Kidney epithelial cell (primary cell): ENCODE results near the gene FAM209B. TPM values are rescaled to one million over a fixed set of nuclear protein-coding genes. Genes with fewer than 3 reads are reported as not detected.
"Not testable (repeated sequence)": the region's sequence is repeated elsewhere in the genome, so short reads cannot be mapped to it uniquely, and the experiment has no call there.

Experiments
- DNase-seq: peaks from one replicate; pipeline ENCODE4 v3.0.0-alpha.2; 2010; ENCODE audit warnings: low read depth
- H3K27me3 ChIP-seq: 2 replicates; pipeline ENCODE4 v1.6.0; 2011; ENCODE audit warnings: low read length; ENCODE audit not compliant: control insufficient read depth, insufficient read depth
- H3K36me3 ChIP-seq: 2 replicates; pipeline ENCODE4 v1.5.1; 2011; ENCODE audit warnings: low read length; ENCODE audit not compliant: control insufficient read depth, insufficient read depth
- H3K4me3 ChIP-seq: 2 replicates; pipeline ENCODE4 v1.5.1; 2011; ENCODE audit warnings: low read depth, mild to moderate bottlenecking, control low read depth, low read length
- CTCF ChIP-seq: IDR thresholded peaks from 2 replicates; pipeline ENCODE4 v1.5.1; 2011; ENCODE audit warnings: mild to moderate bottlenecking, moderate library complexity, low read length, control low read depth, inconsistent platforms; ENCODE audit not compliant: insufficient read depth, poor library complexity, severe bottlenecking
- total RNA-seq: library from RNA; depleted of rRNA; stranded (reverse); fragments of >200 nt; gene quantifications from 2 replicates; pipeline ENCODE4 v1.2.3, GENCODE V29; 2015

FAM209B gene
- 0.48 TPM in 1 of 2 replicates, not detected in the other for total RNA-seq

GRCh38 chr20:56532946-56533345 lies at the start of gene FAM209B:
FAM209B (plus strand) TSS chr20:56533246; CDS start chr20:56533342, 96 bp downstream.
- DNase-seq, H3K4me3 ChIP-seq, H3K27me3 ChIP-seq, H3K36me3 ChIP-seq: not testable (repeated sequence)

- H3K36me3 ChIP-seq = no peaks in the 10 kb centered on the region
- TF ChIP-seq CTCF = no peak
- no peak for DNase-seq
- H3K4me3 ChIP-seq = no peak overlapping the region
- H3K27me3 ChIP-seq = no peaks in the 10 kb centered on the region
Observed at GRCh38 chr20:56483970-56484369, 49.1 kb upstream of the FAM209B start.

- Histone ChIP-seq H3K27me3 (no peaks in the 10 kb centered on the region), H3K36me3 (no peaks in the 10 kb centered on the region), H3K4me3 (no peak overlapping the region)
- no peak for DNase-seq
- no peak for TF ChIP-seq CTCF
Observed at GRCh38 chr20:56487216-56487615, 45.8 kb upstream of the FAM209B start.

- Histone ChIP-seq H3K4me3 (no peak overlapping the region), H3K27me3 (no peaks in the 10 kb centered on the region), H3K36me3 (no peaks in the 10 kb centered on the region)
- DNase-seq = no peak
- no peak for TF ChIP-seq CTCF
Observed at GRCh38 chr20:56488566-56488965, 44.5 kb upstream of the FAM209B start.

GRCh38 chr20:56501116-56501515 lies 31.9 kb upstream of the FAM209B start:
- no peaks in the 10 kb centered on the region for H3K27me3 ChIP-seq
- no peak for DNase-seq
- no peaks in the 10 kb centered on the region for H3K36me3 ChIP-seq
- H3K4me3 ChIP-seq = no peak overlapping the region
- TF ChIP-seq CTCF = no peak

- no peaks in the 10 kb centered on the region for H3K27me3 ChIP-seq
- TF ChIP-seq CTCF = no peak
- no peak for DNase-seq
- H3K4me3 ChIP-seq = no peak overlapping the region
- H3K36me3 ChIP-seq = no peaks in the 10 kb centered on the region
Observed at GRCh38 chr20:56503916-56504315, 29.1 kb upstream of the FAM209B start.
